Vagina (tissue), 2 donors: Measurements from ENCODE around the gene RYR1.

Source experiments
- CTCF ChIP-seq, 3 experiments: fragments of 450-650 bp in 2 of 3; fragments of 200-600 bp in 1 of 3; sonication (generic) in 1 of 3; IDR thresholded peaks; one replicate each; pipeline ENCODE4 v1.5.1; 2017 to 2019; ENCODE audit warnings: antibody characterized with exemption in 3 of 3, mild to moderate bottlenecking in 2 of 3, moderate library complexity in 2 of 3
- POLR2AphosphoS5 ChIP-seq, 2 donors: sonication (generic); formaldehyde crosslinking; IDR thresholded peaks; one replicate each; pipeline ENCODE4 v1.9.0; 2017; ENCODE audit warnings: antibody characterized with exemption in 2 of 2, mild to moderate bottlenecking in 2 of 2, low read depth in 1 of 2; ENCODE audit not compliant: insufficient read depth in 1 of 2

GRCh38 chr19:38561658-38562057, 128.2 kb downstream of the RYR1 start:
- TF ChIP-seq CTCF (IDR thresholded peaks at IDR 0.05) (no peak), POLR2AphosphoS5 (IDR thresholded peaks at IDR 0.05; ENCODE audit: insufficient read depth in 1 of 2, low read depth in 1 of 2) (no peak)
